Measurements from ENCODE around the gene CKS1B. TPM values are rescaled to one million over a fixed set of nuclear protein-coding genes. Genes with fewer than 3 reads are reported as not detected.
A peak's percentile ranks its signal among the peaks of the same experiment; 100 is the strongest.

CKS1B gene
- total RNA-seq, 3 donors from 2014 or later (not counting 1 experiment from before 2014, with no cell fraction given): 8.5 to 13.0 (median 12.9) TPM

GRCh38 chr1:154945160-154945961 is 29.1 kb upstream of the CKS1B start:
- H3K27ac ChIP-seq (ENCODE audit: low read length): no peak overlapping the region
- no peak overlapping the region for H3K4me3 ChIP-seq (ENCODE audit: low read length)
- WGBS (ENCODE audit: insufficient coverage): 88% methylated on average over 15 of the region's 15 CpGs
- Mint-ChIP-seq H3K4me3 (no peak overlapping the region), H3K36me3 (no peaks in the 10 kb centered on the region), H3K27me3 (ENCODE audit: low read depth in 2 of 2) (no peaks in the 10 kb centered on the region), H3K27ac (peak overlapping the region in 1 of 2 donors; percentile 25), H3K4me1 (peaks cover 4 to 25% of the 10 kb centered on the region in 2 donors), H3K9me3 (no peaks in the 10 kb centered on the region)
- peaks cover 40% of the 10 kb centered on the region for H3K36me3 ChIP-seq (ENCODE audit: control insufficient read depth, insufficient read depth, low read length)
- TF ChIP-seq CTCF (IDR thresholded peaks at IDR 0.05): no peak
- H3K9me3 ChIP-seq (ENCODE audit: control insufficient read depth, insufficient read depth, low read length): no peaks in the 10 kb centered on the region
- intact Hi-C loops (cut with micrococcal nuclease): no loop called here
- H3K27me3 ChIP-seq (ENCODE audit: control insufficient read depth, insufficient read depth, low read length): no peaks in the 10 kb centered on the region
- no peak for ATAC-seq
- no peak for DNase-seq
- peaks cover 46% of the 10 kb centered on the region for H3K4me1 ChIP-seq (ENCODE audit: control insufficient read depth, insufficient read depth, low read length)

- no peaks in the 10 kb centered on the region for H3K27me3 ChIP-seq (ENCODE audit: control insufficient read depth, insufficient read depth, low read length)
- WGBS (ENCODE audit: insufficient coverage): 91% methylated on average over 17 of the region's 17 CpGs
- peak overlapping the region; percentile 25 to 71 for H3K27ac Mint-ChIP-seq
- no peaks in the 10 kb centered on the region for H3K9me3 Mint-ChIP-seq
- no peak overlapping the region for H3K27ac ChIP-seq (ENCODE audit: low read length)
- peaks cover 41% of the 10 kb centered on the region for H3K4me1 ChIP-seq (ENCODE audit: control insufficient read depth, insufficient read depth, low read length)
- ATAC-seq: no peak
- no peak overlapping the region for H3K4me3 ChIP-seq (ENCODE audit: low read length)
- intact Hi-C loops (cut with micrococcal nuclease): no loop called here
- peak overlapping the region; percentile 40 for H3K4me3 Mint-ChIP-seq
- H3K36me3 Mint-ChIP-seq: no peaks in the 10 kb centered on the region
- no peak for DNase-seq
- H3K9me3 ChIP-seq (ENCODE audit: control insufficient read depth, insufficient read depth, low read length): no peaks in the 10 kb centered on the region
- no peaks in the 10 kb centered on the region for H3K27me3 Mint-ChIP-seq (ENCODE audit: low read depth in 2 of 2)
- peaks cover 49% of the 10 kb centered on the region for H3K36me3 ChIP-seq (ENCODE audit: control insufficient read depth, insufficient read depth, low read length)
- peaks cover 4 to 25% of the 10 kb centered on the region in 2 donors for H3K4me1 Mint-ChIP-seq
- TF ChIP-seq CTCF (IDR thresholded peaks at IDR 0.05): no peak
Observed at GRCh38 chr1:154945962-154946850, 28.3 kb upstream of the CKS1B start.

GRCh38 chr1:154948079-154948478 is 26.4 kb upstream of the CKS1B start:
- Mint-ChIP-seq H3K36me3 (no peaks in the 10 kb centered on the region), H3K27me3 (ENCODE audit: low read depth in 2 of 2) (no peaks in the 10 kb centered on the region), H3K27ac (peak overlapping the region in 1 of 2 donors; percentile 36), H3K9me3 (no peaks in the 10 kb centered on the region), H3K4me1 (peaks cover 18 to 40% of the 10 kb centered on the region in 2 donors), H3K4me3 (no peak overlapping the region)
- peaks cover 55% of the 10 kb centered on the region for H3K36me3 ChIP-seq (ENCODE audit: control insufficient read depth, insufficient read depth, low read length)
- H3K27me3 ChIP-seq (ENCODE audit: control insufficient read depth, insufficient read depth, low read length): no peaks in the 10 kb centered on the region
- no peak for DNase-seq
- intact Hi-C loops (cut with micrococcal nuclease): no loop called here
- no peak for ATAC-seq
- peaks cover 41% of the 10 kb centered on the region for H3K4me1 ChIP-seq (ENCODE audit: control insufficient read depth, insufficient read depth, low read length)
- no peak for TF ChIP-seq CTCF (IDR thresholded peaks at IDR 0.05)
- no peak overlapping the region for H3K27ac ChIP-seq (ENCODE audit: low read length)
- H3K4me3 ChIP-seq (ENCODE audit: low read length): no peak overlapping the region
- H3K9me3 ChIP-seq (ENCODE audit: control insufficient read depth, insufficient read depth, low read length): no peaks in the 10 kb centered on the region
- 97% methylated on average over 11 of the region's 11 CpGs for WGBS (ENCODE audit: insufficient coverage)

Measured in natural killer cell (primary cell).